Osteoblast (primary cell): Measurements from ENCODE around the gene SYT17. TPM values are rescaled to one million over a fixed set of nuclear protein-coding genes. Genes with fewer than 3 reads are reported as not detected.

Experiments
- DNase-seq: peaks from one replicate; pipeline ENCODE4 v3.0.0; 2011; ENCODE audit warnings: low spot score, mixed read lengths; ENCODE audit not compliant: insufficient read length; ENCODE audit errors: missing footprints
- H2AFZ ChIP-seq: 2 replicates; pipeline ENCODE4 v1.6.0; 2011; ENCODE audit warnings: mild to moderate bottlenecking, low read length
- H3K27ac ChIP-seq: 2 replicates; pipeline ENCODE4 v1.5.1; 2011; ENCODE audit warnings: mild to moderate bottlenecking, low read depth, low read length, moderate library complexity
- H3K27me3 ChIP-seq: 2 replicates; pipeline ENCODE4 v1.6.0; 2012; ENCODE audit warnings: mild to moderate bottlenecking, control low read depth, inconsistent platforms, low read length, moderate library complexity; ENCODE audit not compliant: insufficient read depth
- H3K36me3 ChIP-seq: 2 replicates; pipeline ENCODE4 v1.5.1; 2011; ENCODE audit warnings: mild to moderate bottlenecking, low read length, control low read depth, moderate library complexity; ENCODE audit not compliant: insufficient read depth
- H3K4me1 ChIP-seq: 2 replicates; pipeline ENCODE4 v1.5.1; 2011; ENCODE audit warnings: mild to moderate bottlenecking, low read length, control low read depth, moderate library complexity; ENCODE audit not compliant: insufficient read depth
- H3K4me2 ChIP-seq: 2 replicates; pipeline ENCODE4 v1.6.0; 2011; ENCODE audit warnings: mild to moderate bottlenecking, low read length; ENCODE audit not compliant: insufficient read depth
- H3K4me3 ChIP-seq: fragments of 200-600 bp; sonication (generic); 3 replicates; pipeline ENCODE4 v1.5.1; 2012; ENCODE audit warnings: mild to moderate bottlenecking, low read length, inconsistent platforms; ENCODE audit not compliant: insufficient read depth
- H3K79me2 ChIP-seq: 2 replicates; pipeline ENCODE4 v1.6.0; 2012; ENCODE audit warnings: mild to moderate bottlenecking, low read length, control low read depth, inconsistent platforms; ENCODE audit not compliant: insufficient read depth
- H3K9me3 ChIP-seq: 2 replicates; pipeline ENCODE4 v1.5.1; 2011; ENCODE audit warnings: low read depth, low read length, control low read depth
- H4K20me1 ChIP-seq: 2 replicates; pipeline ENCODE4 v1.6.0; 2012; ENCODE audit warnings: mild to moderate bottlenecking, low read length, control low read depth; ENCODE audit not compliant: insufficient read depth
- total RNA-seq: library from RNA; depleted of rRNA; stranded (reverse); fragments of >200 nt; gene quantifications from 2 replicates; pipeline ENCODE4 v1.2.3, GENCODE V29; 2012
- TF ChIP-seq, protein P1 (sequence below): IDR thresholded peaks from 2 replicates; pipeline ENCODE4 v1.5.1; 2011; ENCODE audit warnings: mild to moderate bottlenecking, low read depth, low read length, moderate library complexity; ENCODE audit errors: extremely low read depth

Gene SYT17
- total RNA-seq, 1 donor, result under 0.01 TPM

DNA sequence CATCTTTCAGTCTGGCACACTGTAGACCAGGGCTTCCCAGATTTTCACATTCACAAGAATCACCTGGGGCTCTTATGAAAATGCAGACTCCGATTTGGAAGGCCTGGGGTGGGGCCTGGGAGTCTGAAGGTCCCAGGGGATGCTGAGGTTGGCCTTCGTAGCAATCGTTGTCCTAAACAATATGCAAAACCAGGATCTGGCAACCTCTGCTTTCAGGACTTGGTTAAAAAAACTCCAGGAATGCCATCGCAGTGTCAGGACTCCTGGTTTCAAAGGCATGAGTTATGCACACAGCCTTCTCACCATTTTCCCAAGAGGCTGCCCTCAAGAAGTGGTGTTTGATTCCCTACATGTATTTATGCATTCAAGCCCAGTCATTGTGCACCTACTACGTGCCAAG, 124.1 kb downstream of the SYT17 start:
- Histone ChIP-seq H3K79me2 (no peaks in the 10 kb centered on the region), H3K4me1 (no peaks in the 10 kb centered on the region), H4K20me1 (no peaks in the 10 kb centered on the region), H3K36me3 (no peaks in the 10 kb centered on the region), H3K4me3 (no peak overlapping the region), H3K9me3 (no peaks in the 10 kb centered on the region), H3K27me3 (no peaks in the 10 kb centered on the region), H3K27ac (no peak overlapping the region), H2AFZ (no peak overlapping the region), H3K4me2 (no peak overlapping the region)
- DNase-seq, result no peak
- TF ChIP-seq, protein P1, sequence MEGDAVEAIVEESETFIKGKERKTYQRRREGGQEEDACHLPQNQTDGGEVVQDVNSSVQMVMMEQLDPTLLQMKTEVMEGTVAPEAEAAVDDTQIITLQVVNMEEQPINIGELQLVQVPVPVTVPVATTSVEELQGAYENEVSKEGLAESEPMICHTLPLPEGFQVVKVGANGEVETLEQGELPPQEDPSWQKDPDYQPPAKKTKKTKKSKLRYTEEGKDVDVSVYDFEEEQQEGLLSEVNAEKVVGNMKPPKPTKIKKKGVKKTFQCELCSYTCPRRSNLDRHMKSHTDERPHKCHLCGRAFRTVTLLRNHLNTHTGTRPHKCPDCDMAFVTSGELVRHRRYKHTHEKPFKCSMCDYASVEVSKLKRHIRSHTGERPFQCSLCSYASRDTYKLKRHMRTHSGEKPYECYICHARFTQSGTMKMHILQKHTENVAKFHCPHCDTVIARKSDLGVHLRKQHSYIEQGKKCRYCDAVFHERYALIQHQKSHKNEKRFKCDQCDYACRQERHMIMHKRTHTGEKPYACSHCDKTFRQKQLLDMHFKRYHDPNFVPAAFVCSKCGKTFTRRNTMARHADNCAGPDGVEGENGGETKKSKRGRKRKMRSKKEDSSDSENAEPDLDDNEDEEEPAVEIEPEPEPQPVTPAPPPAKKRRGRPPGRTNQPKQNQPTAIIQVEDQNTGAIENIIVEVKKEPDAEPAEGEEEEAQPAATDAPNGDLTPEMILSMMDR, result no peak

DNA sequence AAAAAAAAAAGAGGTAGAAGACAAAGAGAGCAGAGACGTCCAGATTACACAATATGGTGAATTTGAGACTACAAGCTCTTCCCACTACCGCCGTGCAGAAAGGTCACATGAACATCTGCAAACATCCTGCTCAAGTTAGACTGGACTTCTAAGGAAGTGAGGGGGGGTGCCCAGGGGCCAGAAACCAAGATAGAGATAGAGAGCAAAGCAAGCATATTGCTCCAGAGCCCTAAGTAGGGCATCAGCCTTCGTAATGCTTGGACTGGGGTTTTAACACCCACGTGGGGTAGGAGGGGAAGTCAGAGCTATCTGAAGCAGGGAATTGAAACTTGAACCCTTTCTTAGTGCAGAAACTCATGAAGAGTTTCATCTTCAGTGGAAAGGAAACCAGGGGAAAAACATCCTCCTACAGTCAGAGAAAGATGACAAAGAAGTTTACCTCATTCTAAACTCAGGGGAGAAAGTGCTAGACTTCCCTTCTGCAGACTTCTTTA, 126.2 kb downstream of the SYT17 start:
- no peaks in the 10 kb centered on the region for H3K9me3 ChIP-seq
- no peaks in the 10 kb centered on the region for H3K36me3 ChIP-seq
- no peak overlapping the region for H2AFZ ChIP-seq
- no peaks in the 10 kb centered on the region for H3K27me3 ChIP-seq
- H3K4me1 ChIP-seq, result no peaks in the 10 kb centered on the region
- no peaks in the 10 kb centered on the region for H4K20me1 ChIP-seq
- no peak overlapping the region for H3K27ac ChIP-seq
- no peak for DNase-seq
- TF ChIP-seq, protein P1, result no peak
- H3K4me2 ChIP-seq, result no peak overlapping the region
- H3K79me2 ChIP-seq, result no peaks in the 10 kb centered on the region
- H3K4me3 ChIP-seq, result no peak overlapping the region

DNA sequence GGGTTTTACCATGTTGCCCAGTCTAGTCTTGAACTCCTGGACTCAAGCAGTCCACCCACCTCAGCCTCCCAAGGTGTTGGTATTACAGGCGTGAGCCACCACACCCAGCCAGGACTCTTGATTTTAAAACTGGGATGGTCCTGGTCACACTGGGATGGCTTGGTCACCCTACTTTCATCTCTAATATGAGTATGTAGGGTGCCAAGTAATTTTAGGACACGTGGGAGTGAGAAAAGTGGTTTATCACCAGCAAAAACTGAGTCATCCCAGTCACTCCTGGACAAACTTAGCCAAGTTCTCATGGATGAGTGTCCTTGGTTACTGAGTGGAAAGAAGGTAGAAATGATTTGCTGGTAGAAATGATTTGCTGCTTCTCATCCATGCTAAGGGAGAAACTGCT, 127.4 kb downstream of the SYT17 start:
- no peaks in the 10 kb centered on the region for H3K4me1 ChIP-seq
- no peak overlapping the region for H3K4me3 ChIP-seq
- no peaks in the 10 kb centered on the region for H4K20me1 ChIP-seq
- H3K9me3 ChIP-seq, result no peaks in the 10 kb centered on the region
- no peaks in the 10 kb centered on the region for H3K79me2 ChIP-seq
- H3K27me3 ChIP-seq, result no peaks in the 10 kb centered on the region
- H3K27ac ChIP-seq, result no peak overlapping the region
- H3K36me3 ChIP-seq, result no peaks in the 10 kb centered on the region
- no peak overlapping the region for H3K4me2 ChIP-seq
- no peak overlapping the region for H2AFZ ChIP-seq
- no peak for DNase-seq
- TF ChIP-seq, protein P1, result no peak

DNA sequence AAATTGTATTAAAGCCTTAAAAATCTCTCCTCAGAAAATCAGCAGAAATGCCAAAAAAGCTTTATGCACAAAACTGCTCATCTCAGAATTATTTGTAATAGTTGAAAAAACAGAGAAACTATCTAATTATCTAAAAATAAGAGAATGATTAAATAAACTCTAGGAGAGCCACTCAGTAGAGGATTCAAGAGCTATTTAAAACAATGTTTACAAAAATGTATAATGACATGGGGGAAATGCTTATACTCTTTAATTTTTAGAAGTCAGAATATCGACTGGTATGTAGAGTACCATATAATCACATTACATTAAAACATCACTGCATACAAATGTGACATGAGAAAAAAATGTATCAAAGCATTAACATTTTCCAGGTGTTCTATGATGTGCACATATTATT, 129.4 kb downstream of the SYT17 start:
- no peaks in the 10 kb centered on the region for H3K9me3 ChIP-seq
- no peak overlapping the region for H3K4me2 ChIP-seq
- no peaks in the 10 kb centered on the region for H3K27me3 ChIP-seq
- H4K20me1 ChIP-seq, result no peaks in the 10 kb centered on the region
- H3K4me1 ChIP-seq, result no peaks in the 10 kb centered on the region
- H3K4me3 ChIP-seq, result no peak overlapping the region
- no peak overlapping the region for H3K27ac ChIP-seq
- no peak overlapping the region for H2AFZ ChIP-seq
- TF ChIP-seq, protein P1, result no peak
- no peaks in the 10 kb centered on the region for H3K36me3 ChIP-seq
- no peaks in the 10 kb centered on the region for H3K79me2 ChIP-seq
- DNase-seq, result no peak
